SKM-1 treated with dmso at 0.1 percent for 144 hours (cell line): Measurements from ENCODE around the gene HBM.
"Not testable (repeated sequence)": the region's sequence is repeated elsewhere in the genome, so short reads cannot be mapped to it uniquely, and the experiment has no call there.

Experiments used
- DNase-seq: peaks from one replicate; lab custom pipeline; 2025; ENCODE audit not compliant: unreplicated experiment; lab: John Stamatoyannopoulos, UW

HBM gene

GRCh38 chr16:167122-167690 lies 1.4 kb downstream of the HBM start:
- DNase-seq: no peak

GRCh38 chr16:168424-168823 lies 2.6 kb downstream of the HBM start:
- no peak for DNase-seq

DNA sequence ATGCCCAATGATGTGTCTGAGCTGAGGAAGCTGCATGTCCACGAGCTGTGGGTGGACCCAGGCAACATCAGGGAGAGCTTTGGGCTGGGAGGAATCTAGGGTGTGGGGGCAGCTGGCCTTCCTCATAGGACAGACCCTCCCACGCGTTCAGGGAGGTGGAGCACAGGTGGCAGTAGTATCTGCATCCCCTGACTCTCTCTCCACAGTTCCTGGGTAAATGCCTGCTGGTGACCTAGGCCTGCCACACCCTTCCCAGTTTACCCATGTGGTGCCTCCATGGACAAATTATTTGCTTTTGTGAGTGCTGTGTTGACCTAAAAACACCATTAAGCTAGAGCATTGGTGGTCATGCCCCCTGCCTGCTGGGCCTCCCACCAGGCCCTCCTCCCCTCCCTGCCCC lies 3.2 kb downstream of the HBM start:
- no peak for DNase-seq

- DNase-seq: not testable (repeated sequence)
Measured at GRCh38 chr16:170088-170507, 4.3 kb downstream of the HBM start.

- DNase-seq: no peak
Measured at GRCh38 chr16:170788-171187, 5.0 kb downstream of the HBM start.

DNA sequence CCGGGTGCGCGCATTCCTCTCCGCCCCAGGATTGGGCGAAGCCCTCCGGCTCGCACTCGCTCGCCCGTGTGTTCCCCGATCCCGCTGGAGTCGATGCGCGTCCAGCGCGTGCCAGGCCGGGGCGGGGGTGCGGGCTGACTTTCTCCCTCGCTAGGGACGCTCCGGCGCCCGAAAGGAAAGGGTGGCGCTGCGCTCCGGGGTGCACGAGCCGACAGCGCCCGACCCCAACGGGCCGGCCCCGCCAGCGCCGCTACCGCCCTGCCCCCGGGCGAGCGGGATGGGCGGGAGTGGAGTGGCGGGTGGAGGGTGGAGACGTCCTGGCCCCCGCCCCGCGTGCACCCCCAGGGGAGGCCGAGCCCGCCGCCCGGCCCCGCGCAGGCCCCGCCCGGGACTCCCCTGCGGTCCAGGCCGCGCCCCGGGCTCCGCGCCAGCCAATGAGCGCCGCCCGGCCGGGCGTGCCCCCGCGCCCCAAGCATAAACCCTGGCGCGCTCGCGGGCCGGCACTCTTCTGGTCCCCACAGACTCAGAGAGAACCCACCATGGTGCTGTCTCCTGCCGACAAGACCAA lies 6.7 kb downstream of the HBM start, which contains the start of gene HBA2:
Gene HBA2, plus strand, starts transcription at position 503 of the 568 bp plus-strand sequence. Its CDS starts 37 bp downstream, at position 540.
- not testable (repeated sequence) for DNase-seq

GRCh38 chr16:173211-173854 lies 7.6 kb downstream of the HBM start:
- DNase-seq: not testable (repeated sequence)

- DNase-seq: not testable (repeated sequence)
Measured at GRCh38 chr16:173928-174769, 8.4 kb downstream of the HBM start.

GRCh38 chr16:175011-175949 lies 9.5 kb downstream of the HBM start:
- no peak for DNase-seq

- not testable (repeated sequence) for DNase-seq
Measured at GRCh38 chr16:176006-176405, 10.2 kb downstream of the HBM start.

GRCh38 chr16:176477-177382 lies 11.0 kb downstream of the HBM start, which contains the start of gene HBA1:
HBA1 (plus strand) TSS chr16:176680; CDS start chr16:176717, 37 bp downstream.
- DNase-seq: not testable (repeated sequence)

DNA sequence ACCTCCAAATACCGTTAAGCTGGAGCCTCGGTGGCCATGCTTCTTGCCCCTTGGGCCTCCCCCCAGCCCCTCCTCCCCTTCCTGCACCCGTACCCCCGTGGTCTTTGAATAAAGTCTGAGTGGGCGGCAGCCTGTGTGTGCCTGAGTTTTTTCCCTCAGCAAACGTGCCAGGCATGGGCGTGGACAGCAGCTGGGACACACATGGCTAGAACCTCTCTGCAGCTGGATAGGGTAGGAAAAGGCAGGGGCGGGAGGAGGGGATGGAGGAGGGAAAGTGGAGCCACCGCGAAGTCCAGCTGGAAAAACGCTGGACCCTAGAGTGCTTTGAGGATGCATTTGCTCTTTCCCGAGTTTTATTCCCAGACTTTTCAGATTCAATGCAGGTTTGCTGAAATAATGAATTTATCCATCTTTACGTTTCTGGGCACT lies 11.6 kb downstream of the HBM start:
- DNase-seq: peak; percentile 100

- DNase-seq: no peak
Measured at GRCh38 chr16:177981-178667, 12.3 kb downstream of the HBM start.

DNA sequence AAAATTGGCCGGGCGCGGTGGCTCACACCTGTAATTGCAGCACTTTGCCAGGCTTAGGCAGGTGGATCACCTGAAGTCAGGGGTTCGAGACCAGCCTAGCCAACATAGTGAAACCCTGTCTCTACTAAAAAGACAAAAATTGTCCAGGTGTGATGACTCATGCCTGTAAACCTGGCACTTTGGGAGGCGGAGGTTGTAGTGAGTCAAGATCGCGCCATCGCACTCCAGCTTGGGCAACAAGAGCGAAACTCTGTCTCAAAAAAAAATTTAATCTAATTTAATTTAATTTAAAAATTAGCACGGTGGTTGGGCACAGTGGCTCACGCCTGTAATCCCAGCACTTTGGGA lies 12.9 kb downstream of the HBM start:
- no peak for DNase-seq

DNA sequence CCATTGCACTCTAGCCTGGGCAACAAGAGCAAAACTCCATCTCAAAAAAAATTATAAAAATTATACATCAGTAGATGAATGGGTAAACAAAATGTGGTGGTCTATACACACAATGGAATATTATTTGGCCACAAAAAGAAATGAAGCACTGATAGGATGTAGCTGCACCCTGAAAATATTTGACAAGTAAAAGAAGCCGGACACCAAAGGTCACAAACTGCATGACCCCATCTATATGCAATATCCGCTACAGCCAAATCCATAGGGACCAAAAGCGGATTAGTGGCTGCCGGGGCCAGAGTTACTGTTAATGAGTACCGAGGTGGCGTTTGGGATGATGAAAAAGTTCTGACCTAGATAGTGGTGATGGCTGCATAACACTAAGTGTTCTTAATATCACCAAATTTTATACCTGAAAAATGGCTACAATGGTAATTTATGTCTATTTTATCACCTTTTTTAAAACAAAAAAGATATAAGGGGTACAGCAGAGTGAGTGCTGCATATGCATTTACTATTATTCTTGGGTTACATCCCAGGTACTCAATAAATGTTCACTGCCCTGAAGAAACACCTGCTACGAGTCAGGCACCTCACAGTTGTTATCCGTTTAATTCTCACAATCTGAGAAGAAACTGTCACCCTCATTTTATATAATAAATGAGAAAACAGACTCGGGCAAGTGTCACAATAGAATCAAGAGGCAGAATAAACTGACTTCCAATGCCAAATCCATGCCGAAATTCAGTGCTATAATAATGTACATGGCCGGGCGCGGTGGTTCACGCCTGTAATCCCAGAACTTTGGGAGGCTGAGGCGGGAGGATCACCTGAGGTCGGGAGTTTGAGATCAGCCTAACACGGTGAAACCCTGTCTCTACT lies 13.7 kb downstream of the HBM start:
- DNase-seq: no peak

- DNase-seq: no peak
Measured at GRCh38 chr16:180101-180675, 14.4 kb downstream of the HBM start, which contains the start of gene HBQ1. HBQ1 (plus strand) TSS chr16:180459; CDS start chr16:180487, 28 bp downstream.
